ENCODE measurements around the gene NRG3. TPM values are rescaled to one million over a fixed set of nuclear protein-coding genes. Genes with fewer than 3 reads are reported as not detected.
"Not testable (repeated sequence)": the region's sequence is repeated elsewhere in the genome, so short reads cannot be mapped to it uniquely, and the experiment has no call there.

NRG3 gene
- total RNA-seq, 2 donors from 2014 or later = not detected

- Mint-ChIP-seq H3K9me3 (peaks cover 10 to 11% of the 10 kb centered on the region in 2 donors), H3K36me3 (peaks cover 0 to 5% of the 10 kb centered on the region in 2 donors), H3K27ac (no peak overlapping the region)
- no peak for DNase-seq (ENCODE audit: low spot score in 2 of 2)
- no peak for ATAC-seq
Measured at GRCh38 chr10:82982110-82982608, 1107.2 kb downstream of the NRG3 start.

GRCh38 chr10:82986216-82986615 is 1111.2 kb downstream of the NRG3 start:
- Mint-ChIP-seq H3K27ac (no peak overlapping the region), H3K9me3 (peaks cover 10 to 16% of the 10 kb centered on the region in 2 donors), H3K36me3 (peaks cover 0 to 5% of the 10 kb centered on the region in 2 donors)
- DNase-seq (ENCODE audit: low spot score in 2 of 2) (no peak), ATAC-seq (no peak)

GRCh38 chr10:83006479-83006878 is 1131.5 kb downstream of the NRG3 start:
- H3K27ac Mint-ChIP-seq; DNase-seq (ENCODE audit: low spot score in 2 of 2); ATAC-seq; H3K36me3 Mint-ChIP-seq: not testable (repeated sequence)
- H3K9me3 Mint-ChIP-seq = peaks cover 22 to 27% of the 10 kb centered on the region in 2 donors

- no peak for ATAC-seq
- DNase-seq (ENCODE audit: low spot score in 2 of 2) = no peak
- peaks cover 16 to 20% of the 10 kb centered on the region in 2 donors for H3K9me3 Mint-ChIP-seq
- no peaks in the 10 kb centered on the region for H3K36me3 Mint-ChIP-seq
- H3K27ac Mint-ChIP-seq = no peak overlapping the region
Measured at GRCh38 chr10:83007510-83007909, 1132.5 kb downstream of the NRG3 start.

GRCh38 chr10:83012866-83013265 is 1137.9 kb downstream of the NRG3 start:
- no peak for ATAC-seq

GRCh38 chr10:83017076-83017867 is 1142.3 kb downstream of the NRG3 start:
- Mint-ChIP-seq H3K27ac (no peak overlapping the region), H3K36me3 (peaks cover 0 to 4% of the 10 kb centered on the region in 2 donors), H3K9me3 (peaks cover 10 to 15% of the 10 kb centered on the region in 2 donors)
- DNase-seq (ENCODE audit: low spot score in 2 of 2) (no peak), ATAC-seq (no peak)

More at GRCh38 chr10:83012866-83013265, 1137.9 kb downstream of the NRG3 start:
- no peaks in the 10 kb centered on the region for H3K36me3 Mint-ChIP-seq
- H3K9me3 Mint-ChIP-seq = peaks cover 0 to 10% of the 10 kb centered on the region in 2 donors
- H3K27ac Mint-ChIP-seq = no peak overlapping the region
- DNase-seq (ENCODE audit: low spot score in 2 of 2) = no peak

- Mint-ChIP-seq H3K27ac (no peak overlapping the region), H3K9me3 (peaks cover 11 to 27% of the 10 kb centered on the region in 2 donors)
- no peak for ATAC-seq
Measured at GRCh38 chr10:83023662-83024061, 1148.7 kb downstream of the NRG3 start.

More at GRCh38 chr10:83023662-83024061, 1148.7 kb downstream of the NRG3 start:
- H3K36me3 Mint-ChIP-seq = peaks cover 0 to 4% of the 10 kb centered on the region in 2 donors
- DNase-seq (ENCODE audit: low spot score in 2 of 2) = no peak

Measured in activated naive CD4-positive, alpha-beta T cell treated with anti-CD3 and anti-CD28 coated beads, Interleukin-2, amount 50 U/mL, for 72 hours (primary cell).